H1 (cell line): Measurements from ENCODE around the gene ZNF414. TPM values are rescaled to one million over a fixed set of nuclear protein-coding genes. Genes with fewer than 3 reads are reported as not detected.

Source experiments
- CTCF ChIA-PET: fragments of 300-600 bp; sonication (Branson Sonifier 250); formaldehyde crosslinking; loops from one replicate; lab custom pipeline; 2021; ENCODE audit not compliant: partially characterized antibody; lab: Charles Lee
- POLR2A ChIA-PET: fragments of 300-600 bp; sonication (Branson Sonifier 250); formaldehyde crosslinking; loops from one replicate; lab custom pipeline; 2021; ENCODE audit warnings: inconsistent platforms; ENCODE audit not compliant: partially characterized antibody; lab: Charles Lee
- DNase-seq, 2 experiments: peaks; one replicate each; pipeline versions ENCODE4 v3.0.0 to v3.0.0-alpha.2; 2010 to 2022; ENCODE audit warnings: low spot score in 2 of 2, low read depth in 1 of 2, mixed read lengths in 1 of 2
- FAIRE-seq: peaks from 2 replicates; lab custom pipeline; 2011; peaks lifted over from hg19 to GRCh38; lab: Jason Lieb, UNC
- H2AFZ ChIP-seq: 2 replicates; pipeline ENCODE4 v1.8.1; 2012; ENCODE audit warnings: low read length, inconsistent platforms
- H2AK5ac ChIP-seq: 2 replicates; pipeline ENCODE4 v1.6.1; 2013; ENCODE audit warnings: low read depth, low read length
- H2BK120ac ChIP-seq: replicated peaks from 2 replicates; pipeline ENCODE3; 2013; ENCODE audit warnings: low read depth, low read length, inconsistent platforms
- H2BK12ac ChIP-seq: 2 replicates; pipeline ENCODE4 v1.6.1; 2013; ENCODE audit warnings: low read depth, low read length
- H2BK15ac ChIP-seq: 2 replicates; pipeline ENCODE4 v1.6.1; 2013; ENCODE audit warnings: low read length
- H2BK20ac ChIP-seq: 2 replicates; pipeline ENCODE4 v1.6.1; 2013; ENCODE audit warnings: low read length
- H2BK5ac ChIP-seq: 2 replicates; pipeline ENCODE4 v1.6.1; 2013; ENCODE audit warnings: low read depth, low read length
- H3K14ac ChIP-seq: 2 replicates; pipeline ENCODE4 v1.6.1; 2013; ENCODE audit warnings: inconsistent platforms; ENCODE audit not compliant: insufficient read length
- H3K18ac ChIP-seq: 2 replicates; pipeline ENCODE4 v1.6.1; 2013; ENCODE audit warnings: low read length; ENCODE audit errors: extremely low read depth
- H3K23ac ChIP-seq: 2 replicates; pipeline ENCODE4 v1.6.1; 2013; ENCODE audit warnings: inconsistent platforms; ENCODE audit not compliant: insufficient read length
- H3K23me2 ChIP-seq: 2 replicates; pipeline ENCODE4 v1.6.1; 2013; ENCODE audit warnings: low read depth, low read length
- H3K27ac ChIP-seq: 2 replicates; pipeline ENCODE4 v1.6.1; 2011; ENCODE audit warnings: low read depth, low read length, inconsistent platforms
- H3K27me3 ChIP-seq, 4 experiments: replicated peaks in 1 of 4; 1 replicate in 1 of 4; 2 replicates in 3 of 4; pipeline versions ENCODE4 v1.6.1 to v1.8.1; 2011 to 2013; ENCODE audit warnings: low read length in 3 of 4, mild to moderate bottlenecking in 3 of 4, inconsistent platforms in 2 of 4, mixed read lengths in 2 of 4, moderate library complexity in 1 of 4; ENCODE audit not compliant: control insufficient read depth in 3 of 4, insufficient read depth in 3 of 4; ENCODE audit errors: extremely low read depth in 1 of 4
- H3K36me3 ChIP-seq, 4 experiments: 2 replicates each; pipeline versions ENCODE4 v1.6.1 to v1.8.1; 2011 to 2013; ENCODE audit warnings: mild to moderate bottlenecking in 4 of 4, low read length in 3 of 4, moderate library complexity in 2 of 4, control low read depth in 1 of 4, inconsistent platforms in 1 of 4; ENCODE audit not compliant: insufficient read depth in 4 of 4, control insufficient read depth in 2 of 4
- H3K4ac ChIP-seq: replicated peaks from 2 replicates; pipeline ENCODE3; 2013; ENCODE audit warnings: low read length, low read depth, mixed read lengths, inconsistent platforms; ENCODE audit not compliant: insufficient read length
- H3K4me1 ChIP-seq, 4 experiments: replicated peaks in 1 of 4; 1 replicate in 1 of 4; 2 replicates in 3 of 4; pipeline versions ENCODE4 v1.6.1 to v1.8.1; 2011 to 2013; ENCODE audit warnings: low read length in 3 of 4, inconsistent platforms in 2 of 4, mixed read lengths in 1 of 4; ENCODE audit not compliant: insufficient read depth in 4 of 4, control insufficient read depth in 3 of 4
- H3K4me2 ChIP-seq, 2 experiments: 2 replicates each; pipeline versions ENCODE4 v1.6.1 to v1.8.1; 2011 to 2013; ENCODE audit warnings: low read depth in 2 of 2, low read length in 2 of 2, control low read depth in 1 of 2, inconsistent platforms in 1 of 2, mild to moderate bottlenecking in 1 of 2; ENCODE audit not compliant: insufficient read depth in 1 of 2
- H3K4me3 ChIP-seq, 4 experiments: fragments of 200-600, 300-600 bp in 1 of 4; sonication (generic), shearing (Covaris generic), sonication (Bioruptor Twin) in 1 of 4; 2 replicates each; pipeline versions ENCODE4 v1.5.1 to v1.8.1; 2011 to 2016; ENCODE audit warnings: low read length in 4 of 4, low read depth in 3 of 4, control low read depth in 2 of 4, inconsistent platforms in 2 of 4, mild to moderate bottlenecking in 2 of 4, mixed read lengths in 1 of 4, moderate library complexity in 1 of 4; ENCODE audit not compliant: insufficient read depth in 2 of 4; ENCODE audit errors: extremely low read depth in 1 of 4
- H3K56ac ChIP-seq: replicated peaks from 2 replicates; pipeline ENCODE3; 2013; ENCODE audit warnings: low read depth, mild to moderate bottlenecking, mixed read lengths, low read length, inconsistent platforms; ENCODE audit not compliant: insufficient read length
- H3K79me1 ChIP-seq: 2 replicates; pipeline ENCODE4 v1.6.1; 2013; ENCODE audit warnings: low read depth, low read length, control low read depth
- H3K79me2 ChIP-seq, 2 experiments: 2 replicates each; pipeline versions ENCODE4 v1.6.1 to v1.8.1; 2012 to 2013; ENCODE audit warnings: low read length in 2 of 2, mild to moderate bottlenecking in 2 of 2, inconsistent platforms in 1 of 2; ENCODE audit not compliant: insufficient read depth in 2 of 2, control insufficient read depth in 1 of 2
- H3K9ac ChIP-seq, 4 experiments: replicated peaks in 1 of 4; 1 replicate in 1 of 4; 2 replicates in 3 of 4; pipeline versions ENCODE4 v1.6.1 to v1.8.1; 2011 to 2013; ENCODE audit warnings: low read depth in 3 of 4, low read length in 3 of 4, control low read depth in 2 of 4, mild to moderate bottlenecking in 2 of 4, moderate library complexity in 2 of 4, inconsistent platforms in 1 of 4; ENCODE audit errors: extremely low read depth in 1 of 4
- H3K9me3 ChIP-seq, 2 experiments: 2 replicates each; pipeline versions ENCODE4 v1.6.1 to v1.8.1; 2012 to 2013; ENCODE audit warnings: mild to moderate bottlenecking in 2 of 2, moderate library complexity in 2 of 2, control low read depth in 1 of 2, inconsistent platforms in 1 of 2, low read depth in 1 of 2, low read length in 1 of 2, mixed read lengths in 1 of 2; ENCODE audit not compliant: insufficient read depth in 2 of 2
- H4K20me1 ChIP-seq, 2 experiments: replicated peaks in 1 of 2; 2 replicates each; pipeline versions ENCODE3 to v1.8.1; 2011 to 2013; ENCODE audit warnings: inconsistent platforms in 2 of 2, low read length in 2 of 2, mild to moderate bottlenecking in 1 of 2; ENCODE audit not compliant: insufficient read depth in 2 of 2, control insufficient read depth in 1 of 2
- H4K5ac ChIP-seq: 2 replicates; pipeline ENCODE4 v1.6.1; 2013; ENCODE audit warnings: low read length, low read depth, mixed read lengths, inconsistent platforms; ENCODE audit not compliant: insufficient read length
- H4K8ac ChIP-seq: 2 replicates; pipeline ENCODE4 v1.8.0; 2013; ENCODE audit warnings: mild to moderate bottlenecking, moderate library complexity, low read length, inconsistent platforms; ENCODE audit not compliant: insufficient read depth; ENCODE audit errors: extremely low read depth
- H4K91ac ChIP-seq: replicated peaks from 2 replicates; pipeline ENCODE3; 2013; ENCODE audit warnings: low read length, mixed read lengths, inconsistent platforms; ENCODE audit not compliant: insufficient read length
- BACH1 ChIP-seq: IDR thresholded peaks from 2 replicates; pipeline ENCODE4 v1.6.1; 2012; ENCODE audit warnings: low read length, improper control_type of control experiment
- CEBPB ChIP-seq: IDR thresholded peaks from 2 replicates; pipeline ENCODE4 v1.6.1; 2012; ENCODE audit warnings: low read depth, low read length
- CREB1 ChIP-seq: IDR thresholded peaks from 2 replicates; pipeline ENCODE4 v1.6.1; 2012; ENCODE audit warnings: inconsistent platforms
- MAFK ChIP-seq: IDR thresholded peaks from 2 replicates; pipeline ENCODE4 v1.6.1; 2012; ENCODE audit warnings: low read depth, mild to moderate bottlenecking, improper control_type of control experiment, low read length
- RAD21 ChIP-seq, 2 experiments: IDR thresholded peaks in 1 of 2; conservative IDR thresholded peaks in 1 of 2; 2 replicates each; pipeline ENCODE4 v1.6.1; 2011; ENCODE audit warnings: low read depth in 2 of 2, low read length in 2 of 2, improper control_type of control experiment in 1 of 2, inconsistent platforms in 1 of 2, mild to moderate bottlenecking in 1 of 2, moderate library complexity in 1 of 2
- SAP30 ChIP-seq: fragments of 300-600 bp; sonication (generic); IDR thresholded peaks from 2 replicates; pipeline ENCODE4 v1.7.1; 2012; ENCODE audit warnings: low read length, moderate library complexity, mild to moderate bottlenecking, inconsistent platforms; ENCODE audit not compliant: insufficient read depth, insufficient replicate concordance
- SP2 ChIP-seq: IDR thresholded peaks from 2 replicates; pipeline ENCODE4 v1.6.1; 2012; ENCODE audit warnings: mild to moderate bottlenecking, low read length, inconsistent platforms
- TAF1 ChIP-seq: IDR thresholded peaks from 2 replicates; pipeline ENCODE4 v1.6.1; 2011; ENCODE audit warnings: mild to moderate bottlenecking, low read depth, low read length
- WGBS, 2 experiments: shearing (Covaris generic) in 1 of 2; methylation state at CpG; one replicate each; pipeline versions ENCODE4 v1.1.6 to v1.1.7; 2013 to 2015; ENCODE audit warnings: low lambda C conversion rate in 2 of 2, mixed read lengths in 2 of 2, inconsistent platforms in 1 of 2, low coverage in 1 of 2, missing lambda C conversion rate in 1 of 2; ENCODE audit not compliant: insufficient replicate concordance in 2 of 2, insufficient coverage in 1 of 2, insufficient read length in 1 of 2; ENCODE audit errors: extremely low coverage in 1 of 2, missing lambda C conversion rate in 1 of 2; 5-methylcytosine and 5-hydroxymethylcytosine counted together
- polyA plus RNA-seq, 7 experiments: library from polyadenylated mRNA; depleted of rRNA in 3 of 7; stranded (reverse) in 5 of 7; unstranded in 2 of 7; fragments of >200 nt in 5 of 7; fragments of 200-250 nt in 2 of 7; gene quantifications; 1 replicate in 5 of 7; 2 replicates in 1 of 7; 4 replicates in 1 of 7; pipeline versions ENCODE4 v1.2.1 to v1.2.3, GENCODE V29; 2011 to 2013; ENCODE audit warnings: missing spikeins in 2 of 7, mixed read lengths in 2 of 7
- total RNA-seq: library from RNA; stranded (reverse); fragmentation: NEBNext Ultra II Directional; extraction: Animal tissue kit (Norgen Biotek cat#: 25700); gene quantifications from 2 replicates; pipeline ENCODE4 v1.2.1, GENCODE V29; 2021
- TF ChIP-seq, protein P1 (sequence below): IDR thresholded peaks from 2 replicates; pipeline ENCODE4 v1.6.1; 2012; ENCODE audit warnings: low read length, inconsistent platforms

ZNF414 gene
- total and polyA plus RNA-seq, 2 of the 8 experiments (the other 6 are each of a cell fraction or from before 2014, with no cell fraction given): 9.7 to 26.8 TPM

DNA sequence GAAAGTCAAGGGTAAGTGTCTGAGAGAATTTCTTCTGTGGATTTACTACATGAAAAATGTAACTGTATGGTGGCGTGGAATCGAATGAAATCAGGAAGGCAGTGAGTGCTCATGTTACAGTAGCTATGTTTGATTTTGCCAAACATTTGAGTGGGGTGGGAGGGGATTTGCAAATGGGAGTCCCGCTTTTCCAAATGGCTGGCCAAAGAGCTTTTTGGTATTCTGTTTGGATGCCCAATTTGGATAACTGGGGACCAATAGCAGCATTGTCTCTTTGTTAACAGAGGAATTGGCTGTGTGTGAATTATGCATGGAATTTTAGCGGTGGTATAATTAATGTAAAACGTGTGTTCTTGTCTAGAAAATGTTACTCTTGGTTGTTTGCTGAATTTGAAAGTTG, 51.4 kb downstream of the ZNF414 start:
- TF ChIP-seq MAFK (no peak), CEBPB (no peak), CREB1 (no peak), TAF1 (no peak), SAP30 (no peak), SP2 (no peak), RAD21 (IDR thresholded peaks at IDR 0.05 in 1 of 2, conservative IDR thresholded peaks at IDR 0.05 in 1 of 2; ENCODE audit: low read depth in 2 of 2, low read length in 2 of 2) (no peak), BACH1 (no peak)
- TF ChIP-seq, protein P1, sequence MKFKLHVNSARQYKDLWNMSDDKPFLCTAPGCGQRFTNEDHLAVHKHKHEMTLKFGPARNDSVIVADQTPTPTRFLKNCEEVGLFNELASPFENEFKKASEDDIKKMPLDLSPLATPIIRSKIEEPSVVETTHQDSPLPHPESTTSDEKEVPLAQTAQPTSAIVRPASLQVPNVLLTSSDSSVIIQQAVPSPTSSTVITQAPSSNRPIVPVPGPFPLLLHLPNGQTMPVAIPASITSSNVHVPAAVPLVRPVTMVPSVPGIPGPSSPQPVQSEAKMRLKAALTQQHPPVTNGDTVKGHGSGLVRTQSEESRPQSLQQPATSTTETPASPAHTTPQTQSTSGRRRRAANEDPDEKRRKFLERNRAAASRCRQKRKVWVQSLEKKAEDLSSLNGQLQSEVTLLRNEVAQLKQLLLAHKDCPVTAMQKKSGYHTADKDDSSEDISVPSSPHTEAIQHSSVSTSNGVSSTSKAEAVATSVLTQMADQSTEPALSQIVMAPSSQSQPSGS: no peak
- DNase-seq: no peak
- Histone ChIP-seq H3K56ac (no peak overlapping the region), H3K27me3 (no peaks in the 10 kb centered on the region), H4K91ac (no peak overlapping the region), H2BK5ac (no peak overlapping the region), H2BK15ac (no peak overlapping the region), H2BK12ac (no peak overlapping the region), H3K4me2 (no peak overlapping the region), H3K4ac (no peak overlapping the region), H4K5ac (no peak overlapping the region), H3K79me1 (peaks cover 17% of the 10 kb centered on the region), H4K8ac (no peak overlapping the region), H2AK5ac (no peak overlapping the region), H3K79me2 (peaks cover 59 to 94% of the 10 kb centered on the region in 2 experiments), H3K9me3 (no peaks in the 10 kb centered on the region), H3K27ac (no peak overlapping the region; the same call in 1 of the 2 replicates), H3K23ac (no peak overlapping the region), H2BK120ac (no peak overlapping the region), H2AFZ (no peak overlapping the region), H4K20me1 (peaks cover 35 to 50% of the 10 kb centered on the region in 2 experiments), H3K18ac (no peak overlapping the region), H3K4me3 (no peak overlapping the region), H3K9ac (no peak overlapping the region), H3K36me3 (peaks cover 29 to 59% (median 56%) of the 10 kb centered on the region in 4 experiments), H3K14ac (no peak overlapping the region), H2BK20ac (no peak overlapping the region), H3K4me1 (peaks cover 4 to 8% (median 7%) of the 10 kb centered on the region in 4 experiments; a peak in 6 of 7 replicates), H3K23me2 (no peaks in the 10 kb centered on the region)
- 86% methylated on average over 5 of the region's 5 CpGs; no CpG with 5 or more reads in 1 of the 2 experiments for WGBS, 2 experiments
- CTCF ChIA-PET: interaction anchor here (0.7 to 4.0 kb wide), 11 partner anchors 10 to 202 kb away, joined by 3 to 14 read pairs (median 4); no protein-coding TSS in a partner anchor
- FAIRE-seq: no peak
- POLR2A ChIA-PET: interaction anchor here (0.9 to 6.4 kb wide), 9 partner anchors 8 to 110 kb away, joined by 3 to 63 read pairs (median 5); partner anchors contain the start of gene HNRNPM
